LNCAP (cell line): ENCODE measurements around the gene SS18L1.

ENCODE experiments used
- TF ChIP-seq, protein P1 (sequence below): fragments of 450-650 bp; IDR thresholded peaks from 2 replicates; pipeline ENCODE4 v1.5.1; 2017; ENCODE audit warnings: mild to moderate bottlenecking

The SS18L1 gene, protein sequence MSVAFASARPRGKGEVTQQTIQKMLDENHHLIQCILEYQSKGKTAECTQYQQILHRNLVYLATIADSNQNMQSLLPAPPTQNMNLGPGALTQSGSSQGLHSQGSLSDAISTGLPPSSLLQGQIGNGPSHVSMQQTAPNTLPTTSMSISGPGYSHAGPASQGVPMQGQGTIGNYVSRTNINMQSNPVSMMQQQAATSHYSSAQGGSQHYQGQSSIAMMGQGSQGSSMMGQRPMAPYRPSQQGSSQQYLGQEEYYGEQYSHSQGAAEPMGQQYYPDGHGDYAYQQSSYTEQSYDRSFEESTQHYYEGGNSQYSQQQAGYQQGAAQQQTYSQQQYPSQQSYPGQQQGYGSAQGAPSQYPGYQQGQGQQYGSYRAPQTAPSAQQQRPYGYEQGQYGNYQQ

DNA sequence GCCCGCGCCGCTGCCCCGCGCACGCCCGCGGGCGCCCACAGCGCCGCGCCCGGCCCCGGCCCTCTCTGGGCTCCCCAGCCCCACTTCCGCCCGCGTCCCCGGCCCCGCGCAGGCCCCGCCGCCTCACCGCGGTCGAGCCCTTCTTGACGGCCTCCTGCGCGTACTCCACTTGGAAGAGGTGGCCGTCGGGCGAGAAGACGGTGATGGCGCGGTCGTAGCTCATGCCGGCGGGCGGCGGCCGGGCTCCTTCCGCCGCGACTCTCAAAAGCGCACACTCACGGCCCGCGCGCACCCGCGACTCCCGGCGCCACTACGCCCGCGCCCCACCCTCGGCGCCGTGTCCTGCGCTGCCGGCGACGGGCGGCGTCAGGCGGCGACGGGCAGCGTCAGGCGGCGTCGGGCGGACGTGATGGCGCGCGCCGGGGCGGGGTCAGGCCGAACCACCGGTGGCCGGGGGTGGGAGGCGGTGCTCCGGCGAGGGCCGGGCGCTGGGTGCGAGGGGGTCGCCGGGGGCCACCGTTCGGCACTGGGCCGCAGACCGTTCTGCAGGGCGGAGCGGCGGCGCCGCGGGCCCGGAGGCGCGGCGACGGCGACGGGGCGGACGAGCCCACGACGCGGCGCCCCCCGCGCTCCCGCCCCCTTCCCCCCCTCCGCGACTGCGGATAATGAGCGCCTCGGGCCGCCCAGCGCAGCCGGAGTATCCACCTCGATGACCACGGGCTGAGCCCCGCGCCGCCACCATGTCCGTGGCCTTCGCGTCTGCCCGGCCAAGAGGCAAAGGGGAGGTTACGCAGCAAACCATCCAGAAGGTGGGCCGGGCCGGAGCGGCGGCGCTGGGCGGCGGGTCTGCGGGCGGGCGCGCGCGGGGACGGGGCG is at the start of gene SS18L1, which contains the start of gene PSMA7:
Gene SS18L1, plus strand, starts transcription at position 689 of the 876 bp plus-strand sequence. Its CDS starts 52 bp downstream, at position 741.
Gene PSMA7, minus strand, starts transcription at position 314 of the 876 bp plus-strand sequence. Its CDS starts 91 bp downstream, at position 223.
- TF ChIP-seq, protein P1, sequence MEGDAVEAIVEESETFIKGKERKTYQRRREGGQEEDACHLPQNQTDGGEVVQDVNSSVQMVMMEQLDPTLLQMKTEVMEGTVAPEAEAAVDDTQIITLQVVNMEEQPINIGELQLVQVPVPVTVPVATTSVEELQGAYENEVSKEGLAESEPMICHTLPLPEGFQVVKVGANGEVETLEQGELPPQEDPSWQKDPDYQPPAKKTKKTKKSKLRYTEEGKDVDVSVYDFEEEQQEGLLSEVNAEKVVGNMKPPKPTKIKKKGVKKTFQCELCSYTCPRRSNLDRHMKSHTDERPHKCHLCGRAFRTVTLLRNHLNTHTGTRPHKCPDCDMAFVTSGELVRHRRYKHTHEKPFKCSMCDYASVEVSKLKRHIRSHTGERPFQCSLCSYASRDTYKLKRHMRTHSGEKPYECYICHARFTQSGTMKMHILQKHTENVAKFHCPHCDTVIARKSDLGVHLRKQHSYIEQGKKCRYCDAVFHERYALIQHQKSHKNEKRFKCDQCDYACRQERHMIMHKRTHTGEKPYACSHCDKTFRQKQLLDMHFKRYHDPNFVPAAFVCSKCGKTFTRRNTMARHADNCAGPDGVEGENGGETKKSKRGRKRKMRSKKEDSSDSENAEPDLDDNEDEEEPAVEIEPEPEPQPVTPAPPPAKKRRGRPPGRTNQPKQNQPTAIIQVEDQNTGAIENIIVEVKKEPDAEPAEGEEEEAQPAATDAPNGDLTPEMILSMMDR = no peak

DNA sequence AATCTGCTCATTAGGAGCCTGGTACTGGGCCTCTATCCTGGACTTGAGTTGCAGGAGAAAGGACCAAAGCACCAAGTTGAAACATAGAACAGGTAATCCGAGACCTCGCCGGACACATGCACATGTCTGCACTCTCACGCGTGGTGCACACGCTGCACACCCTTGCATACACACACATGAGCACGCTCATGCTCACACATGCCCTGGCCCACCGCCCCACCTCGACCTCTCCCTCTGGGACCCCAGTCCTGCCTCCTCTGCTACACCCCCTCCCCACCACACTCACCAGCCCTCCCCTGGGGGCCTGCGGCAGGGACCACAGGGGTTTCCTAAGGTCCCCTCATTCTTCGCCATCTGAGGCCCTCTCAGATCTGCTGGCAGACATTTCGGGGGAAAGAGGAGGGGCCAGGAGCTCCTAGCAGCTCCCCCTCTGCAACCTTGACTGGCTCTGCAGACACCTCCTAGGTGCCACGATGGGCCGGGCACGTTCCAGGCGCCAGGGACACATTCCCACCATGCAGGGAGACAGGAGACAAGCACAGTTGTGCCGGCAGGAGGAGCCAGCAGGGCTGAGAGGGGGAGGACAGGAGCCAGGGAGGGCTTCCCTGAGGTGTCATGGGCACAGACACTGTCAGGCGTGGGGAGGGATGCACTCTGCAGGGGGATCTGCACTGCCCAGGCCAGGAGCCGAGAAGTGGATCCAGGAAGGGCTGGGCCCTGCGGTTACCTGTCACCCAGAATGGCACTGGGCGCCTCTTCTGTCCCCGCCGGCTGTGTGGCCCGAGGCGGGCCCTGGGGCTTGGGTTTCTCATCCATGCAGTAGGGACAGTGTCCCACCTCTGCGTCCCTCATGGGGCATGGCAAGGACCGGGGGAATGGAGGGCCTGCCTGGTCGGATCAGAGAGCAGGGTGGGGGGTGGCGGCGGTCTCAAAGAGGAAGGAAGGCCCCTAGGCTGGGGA is 46.9 kb upstream of the SS18L1 start:
- TF ChIP-seq, protein P1 = no peak

DNA sequence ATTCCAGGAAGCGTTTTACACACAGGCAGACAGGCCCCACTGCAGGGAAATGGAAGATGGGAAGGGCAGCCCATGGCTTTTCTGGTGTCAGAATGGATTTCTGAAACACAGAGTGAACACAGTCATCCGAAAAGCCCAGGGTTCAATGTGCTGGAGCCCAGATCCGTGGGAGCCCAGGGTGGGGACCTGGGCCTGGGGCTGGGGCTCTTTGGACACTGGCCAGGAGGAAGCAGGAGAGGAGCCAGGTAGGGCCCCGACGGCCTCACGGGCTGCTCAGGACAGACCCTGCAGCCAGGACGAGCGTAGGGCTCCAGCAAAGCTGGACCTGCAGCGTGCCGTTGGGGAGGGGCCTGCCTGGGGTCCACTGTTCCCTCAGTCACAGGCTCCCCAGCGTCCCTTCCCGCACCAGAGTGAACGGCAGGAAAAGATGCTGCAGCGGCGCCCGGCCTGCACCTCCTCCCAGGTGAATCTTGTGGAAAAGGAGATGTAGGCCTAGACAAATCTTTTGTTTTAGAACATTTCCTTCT is 45.6 kb upstream of the SS18L1 start:
- TF ChIP-seq, protein P1 = no peak

DNA sequence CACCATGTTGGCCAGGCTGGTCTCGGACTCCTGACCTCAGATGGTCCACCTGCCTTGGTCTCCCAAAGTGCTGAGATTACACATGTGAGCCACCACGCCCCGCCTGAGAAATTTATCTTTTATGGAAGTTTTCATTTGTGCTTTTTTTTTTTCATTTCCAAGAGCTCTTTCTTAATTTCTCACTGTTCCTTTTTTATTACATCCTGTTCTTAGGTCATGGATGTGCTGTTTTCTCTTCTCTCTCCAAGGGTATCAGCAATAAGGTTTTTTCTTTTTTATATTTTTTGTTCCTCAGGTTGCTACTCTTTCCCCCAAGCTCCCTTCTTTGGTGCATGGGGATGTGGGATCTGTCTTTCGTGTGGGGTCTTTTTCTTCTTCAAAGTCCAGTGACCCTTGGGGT is 42.5 kb upstream of the SS18L1 start:
- TF ChIP-seq, protein P1 = no peak

DNA sequence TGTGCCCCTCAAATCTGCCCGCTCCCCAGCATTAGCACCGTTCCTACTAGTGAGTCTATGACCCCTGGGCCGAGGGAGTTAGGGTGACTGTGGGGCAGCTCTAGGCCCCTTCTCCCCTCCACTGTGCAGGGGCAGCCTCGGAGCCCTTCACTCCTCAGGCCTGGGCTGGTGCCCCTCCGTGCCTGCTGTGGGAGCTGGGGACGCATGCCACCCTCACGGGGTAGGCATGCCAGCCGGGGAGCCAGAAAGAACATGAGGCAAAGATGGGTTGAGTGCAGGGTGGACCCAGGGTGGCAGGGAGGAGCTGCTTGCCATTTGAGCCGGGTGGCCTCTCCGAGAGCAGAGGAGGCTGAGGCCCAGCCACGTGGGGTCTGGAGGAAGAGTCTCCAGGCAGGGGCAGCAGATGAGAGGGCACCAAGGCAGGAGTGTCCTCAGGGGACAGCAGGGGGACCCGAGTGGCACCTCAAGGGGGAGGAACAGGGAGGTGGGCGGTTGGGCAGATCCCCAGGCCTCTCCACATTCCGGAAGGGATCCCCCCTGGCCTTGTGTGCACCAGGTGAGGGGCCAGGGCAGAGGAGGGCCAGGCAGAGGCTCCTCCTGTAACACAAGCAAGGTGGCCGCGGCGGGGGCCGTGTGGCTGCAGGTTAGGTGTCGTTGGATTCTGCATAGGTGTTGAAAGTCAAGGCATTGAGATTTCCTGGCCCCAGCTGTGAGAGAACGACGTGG is 39.9 kb upstream of the SS18L1 start:
- TF ChIP-seq, protein P1 = no peak

DNA sequence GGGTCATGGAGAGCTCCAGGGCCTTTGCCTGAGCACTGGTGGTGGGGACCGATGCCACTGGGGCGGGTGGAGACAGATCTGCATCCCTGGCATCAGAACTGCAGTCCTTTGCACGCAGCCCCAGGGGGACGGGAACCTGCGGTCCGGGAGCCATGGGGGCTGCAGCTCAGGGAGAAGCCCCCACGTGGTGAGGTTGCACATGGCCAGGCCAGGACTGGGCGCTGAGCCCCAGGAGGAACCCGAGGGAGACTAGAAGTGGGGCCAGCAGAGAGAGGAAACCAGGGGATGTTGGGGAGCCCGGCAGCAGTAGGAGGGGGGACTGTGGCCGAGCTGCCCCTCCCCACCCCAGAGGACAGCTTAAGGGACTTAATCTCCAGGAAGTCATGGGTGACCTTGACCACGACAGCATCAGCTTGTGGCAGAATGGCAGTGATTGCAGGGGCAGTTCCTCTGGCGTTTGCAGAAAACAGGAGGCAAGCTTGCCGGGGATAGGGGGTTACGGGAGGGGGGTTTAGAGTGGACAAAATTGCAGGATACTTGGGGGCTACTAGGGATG is 39.3 kb upstream of the SS18L1 start:
- TF ChIP-seq, protein P1 = no peak
